Uterus (tissue), 4 donors: ENCODE measurements around the gene HSPA12A. TPM values are rescaled to one million over a fixed set of nuclear protein-coding genes. Genes with fewer than 3 reads are reported as not detected.

Source experiments
- DNase-seq, 2 donors: peaks; one replicate each; pipeline ENCODE4 v3.0.0-alpha.2; 2019 to 2020
- H3K27ac ChIP-seq, 2 donors: fragments of 200-600 bp; sonication (generic); 1 replicate in 1 of 2; 2 replicates in 1 of 2; pipeline ENCODE4 v1.5.1; 2016 to 2018
- H3K27me3 ChIP-seq, 2 donors: fragments of 200-600 bp; sonication (generic); one replicate each; pipeline ENCODE4 v1.5.1; 2018 to 2019; ENCODE audit warnings: control low read depth in 1 of 2
- H3K36me3 ChIP-seq, 2 donors: fragments of 200-600 bp; sonication (generic); one replicate each; pipeline ENCODE4 v1.5.1; 2019; ENCODE audit warnings: control low read depth in 1 of 2
- H3K4me1 ChIP-seq, 2 donors: fragments of 200-600 bp; sonication (generic); one replicate each; pipeline ENCODE4 v1.5.1; 2018 to 2019; ENCODE audit warnings: control low read depth in 1 of 2
- H3K4me3 ChIP-seq, 2 donors: fragments of 200-600 bp; sonication (generic); 1 replicate in 1 of 2; 2 replicates in 1 of 2; pipeline ENCODE4 v1.5.1; 2018 to 2019; ENCODE audit warnings: mild to moderate bottlenecking in 1 of 2
- H3K9me3 ChIP-seq, 2 donors: fragments of 200-600 bp; sonication (generic); one replicate each; pipeline ENCODE4 v1.5.1; 2019; ENCODE audit warnings: control low read depth in 1 of 2
- POLR2A ChIP-seq, 2 donors: fragments of 450-650 bp; IDR thresholded peaks; one replicate each; pipeline ENCODE4 v1.6.1; 2016; ENCODE audit warnings: antibody characterized with exemption in 2 of 2, mild to moderate bottlenecking in 1 of 2, moderate library complexity in 1 of 2
- intact Hi-C: fragments of 100-400 bp; cut with DNase I; formaldehyde crosslinking; loops from one replicate; pipeline ENCODE4 v1.15.1; 2023; ENCODE audit warnings: low total_unique reads
- total RNA-seq, 4 donors: library from RNA; depleted of rRNA in 3 of 4; stranded (reverse); fragments of >200 nt in 3 of 4; gene quantifications; one replicate each; pipeline versions ENCODE4 v1.1.0 to v1.2.4, GENCODE V29; 2014 to 2023
- TF ChIP-seq, protein P1 (sequence below), 4 experiments: fragments of 200-600 bp in 2 of 4; fragments of 450-650 bp in 2 of 4; sonication (generic) in 2 of 4; IDR thresholded peaks; one replicate each; pipeline ENCODE4 v1.5.1; 2016 to 2019; ENCODE audit warnings: antibody characterized with exemption in 4 of 4, mild to moderate bottlenecking in 2 of 4, moderate library complexity in 1 of 4
- donor health status: DM: yes; HTN: yes; CAD: no.

Gene HSPA12A
- total RNA-seq, 4 donors from 2014 or later: 4.9 to 32.0 (median 16.0) TPM

DNA sequence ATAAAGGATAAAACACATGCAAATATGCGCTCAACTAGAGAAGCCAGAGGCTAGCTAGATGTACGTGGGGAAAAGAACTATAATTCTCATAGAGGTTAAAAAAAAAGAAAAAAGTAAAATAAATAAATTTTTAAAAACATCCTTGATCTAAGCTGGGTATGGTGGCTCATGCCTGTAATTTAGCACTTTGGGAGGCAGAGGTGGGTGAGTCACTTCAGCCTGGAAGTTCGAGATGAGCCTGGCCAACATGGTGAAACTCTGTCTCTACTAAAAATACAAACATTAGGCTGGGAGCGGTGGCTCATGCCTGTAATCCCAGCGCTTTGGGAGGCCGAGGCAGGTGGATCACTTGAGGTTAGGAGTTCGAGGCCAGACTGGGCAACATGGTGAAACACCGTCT is 18.6 kb upstream of the HSPA12A start:
- intact Hi-C loops: no loop called here
- no peaks in the 10 kb centered on the region for H3K27me3 ChIP-seq
- no peak overlapping the region for H3K4me3 ChIP-seq
- no peak overlapping the region for H3K27ac ChIP-seq
- TF ChIP-seq, protein P1, sequence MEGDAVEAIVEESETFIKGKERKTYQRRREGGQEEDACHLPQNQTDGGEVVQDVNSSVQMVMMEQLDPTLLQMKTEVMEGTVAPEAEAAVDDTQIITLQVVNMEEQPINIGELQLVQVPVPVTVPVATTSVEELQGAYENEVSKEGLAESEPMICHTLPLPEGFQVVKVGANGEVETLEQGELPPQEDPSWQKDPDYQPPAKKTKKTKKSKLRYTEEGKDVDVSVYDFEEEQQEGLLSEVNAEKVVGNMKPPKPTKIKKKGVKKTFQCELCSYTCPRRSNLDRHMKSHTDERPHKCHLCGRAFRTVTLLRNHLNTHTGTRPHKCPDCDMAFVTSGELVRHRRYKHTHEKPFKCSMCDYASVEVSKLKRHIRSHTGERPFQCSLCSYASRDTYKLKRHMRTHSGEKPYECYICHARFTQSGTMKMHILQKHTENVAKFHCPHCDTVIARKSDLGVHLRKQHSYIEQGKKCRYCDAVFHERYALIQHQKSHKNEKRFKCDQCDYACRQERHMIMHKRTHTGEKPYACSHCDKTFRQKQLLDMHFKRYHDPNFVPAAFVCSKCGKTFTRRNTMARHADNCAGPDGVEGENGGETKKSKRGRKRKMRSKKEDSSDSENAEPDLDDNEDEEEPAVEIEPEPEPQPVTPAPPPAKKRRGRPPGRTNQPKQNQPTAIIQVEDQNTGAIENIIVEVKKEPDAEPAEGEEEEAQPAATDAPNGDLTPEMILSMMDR (IDR thresholded peaks at IDR 0.05): no peak
- no peak for TF ChIP-seq POLR2A (IDR thresholded peaks at IDR 0.05)
- DNase-seq: no peak
- H3K9me3 ChIP-seq: peaks cover 0 to 3% of the 10 kb centered on the region in 2 donors
- H3K36me3 ChIP-seq: no peaks in the 10 kb centered on the region
- no peaks in the 10 kb centered on the region for H3K4me1 ChIP-seq

DNA sequence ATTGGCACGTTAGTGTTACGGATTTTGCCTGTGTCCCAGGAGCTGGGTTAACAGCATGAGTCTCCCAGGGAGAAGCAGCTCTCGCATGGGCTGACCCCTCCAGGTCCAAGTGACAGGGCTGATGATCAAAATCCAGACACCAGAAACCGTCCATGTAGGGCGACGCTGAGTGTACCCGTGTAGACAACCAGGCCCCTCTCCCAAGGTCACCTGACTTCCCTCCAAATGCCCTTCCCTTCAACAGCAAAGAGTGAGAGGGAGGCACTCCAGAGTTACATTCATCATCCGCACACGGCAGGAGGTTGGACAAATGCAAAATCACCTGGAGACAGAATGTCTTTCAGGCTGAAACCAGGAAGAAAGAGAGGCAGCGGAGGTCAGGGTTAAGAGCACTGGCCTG is 14.9 kb upstream of the HSPA12A start:
- H3K4me1 ChIP-seq: no peaks in the 10 kb centered on the region
- H3K36me3 ChIP-seq: no peaks in the 10 kb centered on the region
- intact Hi-C loops: no loop called here
- no peak overlapping the region for H3K27ac ChIP-seq
- TF ChIP-seq, protein P1 (IDR thresholded peaks at IDR 0.05): no peak
- TF ChIP-seq POLR2A (IDR thresholded peaks at IDR 0.05): no peak
- no peaks in the 10 kb centered on the region for H3K27me3 ChIP-seq
- H3K9me3 ChIP-seq: no peaks in the 10 kb centered on the region
- H3K4me3 ChIP-seq: no peak overlapping the region
- DNase-seq: no peak

DNA sequence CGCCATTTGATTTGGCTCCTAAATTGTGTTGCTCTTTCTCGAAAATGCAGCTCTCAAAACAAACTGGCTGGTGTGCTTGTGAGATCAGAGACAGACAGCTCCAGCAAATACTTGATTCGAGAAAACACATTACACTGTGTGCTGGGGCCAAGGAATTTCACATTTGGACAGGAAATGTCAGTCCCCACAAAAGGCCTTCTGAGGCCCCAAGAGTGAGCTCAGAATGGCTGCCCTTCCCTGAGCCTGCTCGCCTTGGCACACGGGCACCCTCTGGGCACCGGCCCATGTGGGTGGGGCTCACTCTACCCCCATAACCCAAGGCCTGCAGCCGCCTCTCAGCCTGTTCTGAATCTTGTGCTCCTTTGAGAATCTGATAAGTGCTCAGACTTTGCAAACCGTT is 13.9 kb upstream of the HSPA12A start:
- Histone ChIP-seq H3K4me3 (no peak overlapping the region), H3K27ac (peak overlapping the region; percentile 21 to 27), H3K36me3 (no peaks in the 10 kb centered on the region), H3K27me3 (no peaks in the 10 kb centered on the region), H3K4me1 (no peaks in the 10 kb centered on the region), H3K9me3 (no peaks in the 10 kb centered on the region)
- peak in 1 of 2 donors; percentile 41 for DNase-seq
- intact Hi-C loops: no loop called here
- TF ChIP-seq, protein P1 (IDR thresholded peaks at IDR 0.05): no peak

DNA sequence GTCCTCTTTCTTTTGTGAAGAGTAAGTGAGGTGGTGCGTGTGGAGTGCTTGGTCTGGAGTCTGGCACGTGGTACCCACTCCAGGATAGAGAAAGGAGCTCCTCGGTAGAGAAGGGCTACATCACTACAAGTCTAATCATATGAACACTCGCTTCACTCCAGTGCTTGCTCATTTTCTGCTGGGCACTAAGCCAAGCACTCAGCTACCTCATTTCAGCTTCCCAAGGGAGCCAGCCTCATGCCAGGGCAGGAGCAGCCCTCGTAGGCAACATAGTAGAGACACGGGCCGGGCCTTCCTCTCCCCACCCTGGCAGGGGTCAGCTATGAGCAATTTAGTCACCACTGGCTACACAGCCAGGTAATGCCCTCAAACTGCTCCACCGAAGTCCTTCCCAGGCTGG is 11.4 kb upstream of the HSPA12A start:
- DNase-seq: no peak
- H3K9me3 ChIP-seq: no peaks in the 10 kb centered on the region
- H3K27me3 ChIP-seq: no peaks in the 10 kb centered on the region
- H3K4me3 ChIP-seq: no peak overlapping the region
- TF ChIP-seq POLR2A (IDR thresholded peaks at IDR 0.05): no peak
- TF ChIP-seq, protein P1 (IDR thresholded peaks at IDR 0.05): no peak
- no peak overlapping the region for H3K27ac ChIP-seq
- no peaks in the 10 kb centered on the region for H3K4me1 ChIP-seq
- no peaks in the 10 kb centered on the region for H3K36me3 ChIP-seq
- intact Hi-C loops: no loop called here

DNA sequence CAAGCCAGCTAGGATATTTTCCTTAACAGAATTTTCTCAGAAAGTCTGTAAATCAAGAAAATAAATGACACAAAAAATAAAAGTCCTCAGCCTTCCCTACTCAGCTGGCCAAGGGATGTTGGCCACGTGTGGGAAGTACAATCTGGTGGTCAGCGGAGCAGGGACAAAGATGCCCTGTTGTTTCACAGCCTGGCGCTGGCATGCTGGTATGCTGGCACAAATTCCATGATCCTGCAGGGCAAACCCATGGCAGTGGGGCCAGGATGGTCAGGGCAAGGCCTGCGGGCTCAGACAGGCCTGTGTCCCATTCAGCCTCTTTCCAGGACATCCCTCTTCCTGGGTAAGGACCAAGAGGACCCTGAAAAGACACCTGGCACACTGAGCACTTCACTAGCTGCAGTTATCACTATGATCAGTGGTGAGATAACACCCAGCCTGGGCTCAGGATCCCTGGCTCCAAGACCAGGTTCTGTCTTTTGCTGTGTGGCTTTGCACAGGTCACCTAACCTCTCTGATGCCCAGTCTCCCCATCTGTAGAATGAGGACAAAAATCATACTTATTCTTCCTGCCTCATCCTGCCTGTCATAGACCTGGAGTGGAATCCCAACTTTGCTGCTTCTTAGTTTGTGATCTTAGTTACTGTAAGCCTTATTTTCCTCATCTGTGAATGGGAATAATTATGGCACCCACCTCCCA is 10.8 kb upstream of the HSPA12A start:
- Histone ChIP-seq H3K27ac (no peak overlapping the region), H3K36me3 (no peaks in the 10 kb centered on the region), H3K27me3 (no peaks in the 10 kb centered on the region), H3K4me3 (no peak overlapping the region), H3K4me1 (no peaks in the 10 kb centered on the region), H3K9me3 (no peaks in the 10 kb centered on the region)
- intact Hi-C loops: no loop called here
- DNase-seq: no peak
- TF ChIP-seq, protein P1 (IDR thresholded peaks at IDR 0.05): no peak
- TF ChIP-seq POLR2A (IDR thresholded peaks at IDR 0.05): no peak
